Ishikawa (cell line): ENCODE data around the gene ZNF844.
A peak's percentile ranks its signal among the peaks of the same experiment; 100 is the strongest.

Experiments used
- CEBPB ChIP-seq: IDR thresholded peaks from 2 replicates; pipeline ENCODE4 v1.6.1; 2012
- CREB1 ChIP-seq: IDR thresholded peaks from 2 replicates; pipeline ENCODE4 v1.6.1; 2012; ENCODE audit warnings: low read depth
- EGR1 ChIP-seq: IDR thresholded peaks from 2 replicates; pipeline ENCODE4 v1.6.1; 2012
- EP300 ChIP-seq: IDR thresholded peaks from 2 replicates; pipeline ENCODE4 v1.6.1; 2012; ENCODE audit warnings: borderline replicate concordance
- FOXM1 ChIP-seq: IDR thresholded peaks from 2 replicates; pipeline ENCODE4 v1.6.1; 2012; ENCODE audit warnings: low read depth, borderline replicate concordance
- NFIC ChIP-seq: IDR thresholded peaks from 2 replicates; pipeline ENCODE4 v1.6.1; 2012
- RAD21 ChIP-seq: IDR thresholded peaks from 2 replicates; pipeline ENCODE4 v1.6.1; 2012; ENCODE audit warnings: low read depth
- TAF1 ChIP-seq: IDR thresholded peaks from 2 replicates; pipeline ENCODE4 v1.6.1; 2012; ENCODE audit warnings: low read depth, mild to moderate bottlenecking
- TCF12 ChIP-seq: IDR thresholded peaks from 2 replicates; pipeline ENCODE4 v1.6.1; 2012; ENCODE audit warnings: low read depth
- TEAD4 ChIP-seq: IDR thresholded peaks from 2 replicates; pipeline ENCODE4 v1.6.1; 2012
- YY1 ChIP-seq: IDR thresholded peaks from 2 replicates; pipeline ENCODE4 v1.6.1; 2012; ENCODE audit warnings: low read depth
- ZBTB7A ChIP-seq: IDR thresholded peaks from 2 replicates; pipeline ENCODE4 v1.6.1; 2012; ENCODE audit warnings: low read depth
- TF ChIP-seq, protein P1 (sequence below): IDR thresholded peaks from 2 replicates; pipeline ENCODE4 v1.6.1; 2012
- TF ChIP-seq, protein P2 (sequence below): IDR thresholded peaks from 2 replicates; pipeline ENCODE4 v1.6.1; 2012; ENCODE audit warnings: low read depth, mild to moderate bottlenecking
- TF ChIP-seq, protein P3 (sequence below): IDR thresholded peaks from 2 replicates; pipeline ENCODE4 v1.6.1; 2012

ZNF844 gene

DNA sequence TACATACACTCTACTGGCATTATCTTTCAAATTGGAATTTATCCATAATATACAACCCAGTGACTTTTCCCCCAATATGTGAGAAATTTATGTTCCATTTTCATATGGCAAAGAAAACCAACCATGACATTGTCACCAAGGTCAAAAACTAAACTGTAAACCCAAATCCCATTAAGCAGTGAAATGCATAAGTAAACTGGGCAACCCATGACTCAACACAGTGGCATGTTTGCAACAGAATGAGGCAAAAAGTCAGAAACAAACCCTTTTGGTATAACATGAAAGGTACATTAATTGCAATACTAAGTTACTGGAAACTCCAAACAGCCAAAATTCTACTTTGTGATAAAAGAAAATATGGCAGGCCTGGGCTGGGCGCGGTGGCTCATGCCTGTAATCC lies 16.7 kb upstream of the ZNF844 start:
- no peak for TF ChIP-seq RAD21
- TF ChIP-seq TAF1: no peak
- TF ChIP-seq NFIC: no peak
- TF ChIP-seq, protein P1, sequence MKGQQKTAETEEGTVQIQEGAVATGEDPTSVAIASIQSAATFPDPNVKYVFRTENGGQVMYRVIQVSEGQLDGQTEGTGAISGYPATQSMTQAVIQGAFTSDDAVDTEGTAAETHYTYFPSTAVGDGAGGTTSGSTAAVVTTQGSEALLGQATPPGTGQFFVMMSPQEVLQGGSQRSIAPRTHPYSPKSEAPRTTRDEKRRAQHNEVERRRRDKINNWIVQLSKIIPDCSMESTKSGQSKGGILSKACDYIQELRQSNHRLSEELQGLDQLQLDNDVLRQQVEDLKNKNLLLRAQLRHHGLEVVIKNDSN: no peak

DNA sequence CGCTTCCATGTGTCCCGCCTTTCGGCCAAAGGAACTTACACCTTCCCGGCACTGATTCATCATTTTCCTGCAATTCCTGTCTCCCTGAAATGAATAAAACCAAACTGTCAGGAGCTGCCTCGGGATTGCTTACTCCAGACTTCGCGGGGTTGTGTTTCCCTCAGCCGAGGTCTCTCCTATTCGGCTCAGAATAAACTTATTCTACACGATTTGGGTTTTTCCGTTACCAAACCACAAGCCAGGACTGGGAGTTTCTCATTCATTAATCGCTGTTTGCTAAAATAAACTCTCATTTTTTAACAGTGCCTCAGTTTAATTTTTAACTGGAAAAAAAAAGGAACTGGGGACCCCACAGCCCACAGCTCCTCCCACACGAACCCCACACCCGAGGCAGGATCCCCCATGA lies 12.4 kb upstream of the ZNF844 start:
- TF ChIP-seq RAD21 (no peak), TEAD4 (no peak), YY1 (no peak), TAF1 (no peak), CEBPB (no peak)

- TF ChIP-seq, protein P2, sequence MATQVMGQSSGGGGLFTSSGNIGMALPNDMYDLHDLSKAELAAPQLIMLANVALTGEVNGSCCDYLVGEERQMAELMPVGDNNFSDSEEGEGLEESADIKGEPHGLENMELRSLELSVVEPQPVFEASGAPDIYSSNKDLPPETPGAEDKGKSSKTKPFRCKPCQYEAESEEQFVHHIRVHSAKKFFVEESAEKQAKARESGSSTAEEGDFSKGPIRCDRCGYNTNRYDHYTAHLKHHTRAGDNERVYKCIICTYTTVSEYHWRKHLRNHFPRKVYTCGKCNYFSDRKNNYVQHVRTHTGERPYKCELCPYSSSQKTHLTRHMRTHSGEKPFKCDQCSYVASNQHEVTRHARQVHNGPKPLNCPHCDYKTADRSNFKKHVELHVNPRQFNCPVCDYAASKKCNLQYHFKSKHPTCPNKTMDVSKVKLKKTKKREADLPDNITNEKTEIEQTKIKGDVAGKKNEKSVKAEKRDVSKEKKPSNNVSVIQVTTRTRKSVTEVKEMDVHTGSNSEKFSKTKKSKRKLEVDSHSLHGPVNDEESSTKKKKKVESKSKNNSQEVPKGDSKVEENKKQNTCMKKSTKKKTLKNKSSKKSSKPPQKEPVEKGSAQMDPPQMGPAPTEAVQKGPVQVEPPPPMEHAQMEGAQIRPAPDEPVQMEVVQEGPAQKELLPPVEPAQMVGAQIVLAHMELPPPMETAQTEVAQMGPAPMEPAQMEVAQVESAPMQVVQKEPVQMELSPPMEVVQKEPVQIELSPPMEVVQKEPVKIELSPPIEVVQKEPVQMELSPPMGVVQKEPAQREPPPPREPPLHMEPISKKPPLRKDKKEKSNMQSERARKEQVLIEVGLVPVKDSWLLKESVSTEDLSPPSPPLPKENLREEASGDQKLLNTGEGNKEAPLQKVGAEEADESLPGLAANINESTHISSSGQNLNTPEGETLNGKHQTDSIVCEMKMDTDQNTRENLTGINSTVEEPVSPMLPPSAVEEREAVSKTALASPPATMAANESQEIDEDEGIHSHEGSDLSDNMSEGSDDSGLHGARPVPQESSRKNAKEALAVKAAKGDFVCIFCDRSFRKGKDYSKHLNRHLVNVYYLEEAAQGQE: no peak
- TF ChIP-seq, protein P1: no peak
- TF ChIP-seq NFIC: no peak
- no peak for TF ChIP-seq FOXM1
- peak; percentile 98 for TF ChIP-seq TAF1
- no peak for TF ChIP-seq EGR1
- TF ChIP-seq CREB1: no peak
- TF ChIP-seq EP300: no peak
- no peak for TF ChIP-seq CEBPB
- TF ChIP-seq, protein P3, sequence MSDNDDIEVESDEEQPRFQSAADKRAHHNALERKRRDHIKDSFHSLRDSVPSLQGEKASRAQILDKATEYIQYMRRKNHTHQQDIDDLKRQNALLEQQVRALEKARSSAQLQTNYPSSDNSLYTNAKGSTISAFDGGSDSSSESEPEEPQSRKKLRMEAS: peak; percentile 67; the same call in 1 of the 2 replicates
- TF ChIP-seq TEAD4: peak; percentile 52; the same call in 1 of the 2 replicates
- no peak for TF ChIP-seq RAD21
- TF ChIP-seq YY1: no peak
- TF ChIP-seq TCF12: no peak
- no peak for TF ChIP-seq ZBTB7A
Observed at GRCh38 chr19:12052497-12053169, 11.9 kb upstream of the ZNF844 start, which contains the start of gene ZNF878. Gene ZNF878 (minus strand): TSS chr19:12052961. CDS start chr19:12052801, 160 bp downstream.

GRCh38 chr19:12055784-12056183 lies 8.7 kb upstream of the ZNF844 start:
- TF ChIP-seq, protein P3: no peak
- TF ChIP-seq CREB1: no peak

DNA sequence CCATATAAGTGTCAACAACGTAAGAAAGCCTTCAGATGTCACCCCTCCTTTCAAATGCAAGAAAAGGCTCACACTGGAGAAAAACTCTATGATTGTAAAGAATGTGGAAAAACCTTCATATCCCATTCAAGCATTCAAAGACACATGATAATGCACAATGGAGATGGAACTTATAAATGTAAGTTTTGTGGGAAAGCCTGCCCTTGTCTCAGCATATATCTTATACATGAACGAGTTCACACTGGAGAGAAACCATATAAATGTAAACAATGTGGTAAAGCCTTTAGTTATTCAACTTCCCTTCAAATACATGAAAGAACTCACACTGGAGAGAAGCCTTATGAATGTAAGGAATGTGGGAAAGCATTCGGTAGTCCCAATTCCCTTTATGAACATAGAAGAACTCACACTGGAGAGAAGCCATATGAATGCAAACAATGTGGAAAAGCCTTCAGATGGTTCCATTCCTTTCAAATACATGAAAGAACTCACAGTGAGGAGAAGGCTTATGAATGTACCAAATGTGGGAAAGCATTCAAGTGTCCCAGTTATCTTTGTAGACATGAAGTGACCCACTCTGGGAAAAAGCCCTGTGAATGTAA lies 11.1 kb downstream of the ZNF844 start:
- TF ChIP-seq RAD21 (no peak), TCF12 (no peak), FOXM1 (no peak), EGR1 (no peak), CREB1 (no peak), TAF1 (no peak), YY1 (no peak), EP300 (no peak), CEBPB (no peak), NFIC (no peak), TEAD4 (no peak), ZBTB7A (no peak)
- TF ChIP-seq, protein P1: no peak
- TF ChIP-seq, protein P3: no peak
- TF ChIP-seq, protein P2: no peak
